GM21825 (cell line): ENCODE results near the gene WNT8A.

Source experiments
- ATAC-seq: cut with Tn5 transposase; IDR thresholded peaks from one replicate; pipeline ENCODE4 v1.9.1; 2021; ENCODE audit warnings: mild to moderate bottlenecking, moderate library complexity; ENCODE audit not compliant: unreplicated experiment

WNT8A gene

DNA sequence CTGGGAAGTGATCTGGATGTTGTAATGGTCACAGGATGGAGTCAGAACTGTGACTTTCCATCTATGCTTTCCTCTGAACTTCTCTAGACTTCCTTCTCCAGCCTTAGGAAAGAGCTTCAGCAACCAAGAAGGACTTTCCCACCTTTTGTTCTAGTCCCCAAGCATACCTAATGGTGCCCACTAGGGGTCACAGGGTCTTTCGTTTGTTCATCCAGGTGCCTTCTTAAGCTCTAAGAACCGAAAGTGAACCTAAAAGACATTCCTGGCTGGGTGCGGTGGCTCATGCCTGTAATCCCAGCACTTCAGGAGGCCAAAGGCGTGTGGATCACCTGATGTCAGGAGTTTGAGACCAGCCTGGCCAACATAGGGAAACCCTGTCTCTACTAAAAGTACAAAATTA lies 1.8 kb upstream of the WNT8A start:
- no peak for ATAC-seq

GRCh38 chr5:138091685-138092084 lies 7.9 kb downstream of the WNT8A start:
- ATAC-seq, result no peak

DNA sequence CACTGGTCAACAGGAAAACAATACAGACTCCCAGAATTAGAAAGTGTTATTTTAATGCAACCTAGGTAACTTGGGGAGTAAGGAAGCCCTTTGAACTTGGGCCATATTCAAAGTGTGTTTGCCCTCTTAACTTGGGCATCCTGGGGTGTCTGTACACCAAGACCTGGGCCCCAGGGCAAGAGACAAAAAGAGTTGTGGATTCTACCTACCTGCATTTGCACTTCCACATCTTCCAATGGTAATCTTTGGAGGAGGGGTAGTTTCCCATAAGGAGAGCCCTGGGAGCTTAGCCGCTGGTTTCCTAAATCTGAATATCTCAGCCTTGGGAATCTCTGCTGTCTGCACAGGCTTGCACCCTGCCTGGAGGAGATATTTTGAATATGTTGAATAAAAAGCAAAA lies 8.5 kb downstream of the WNT8A start:
- ATAC-seq, result no peak

- no peak for ATAC-seq
These were observed 9.2 kb downstream of the WNT8A start for GRCh38 chr5:138093036-138093435.

GRCh38 chr5:138095100-138095907 lies 11.5 kb downstream of the WNT8A start:
- no peak for ATAC-seq

DNA sequence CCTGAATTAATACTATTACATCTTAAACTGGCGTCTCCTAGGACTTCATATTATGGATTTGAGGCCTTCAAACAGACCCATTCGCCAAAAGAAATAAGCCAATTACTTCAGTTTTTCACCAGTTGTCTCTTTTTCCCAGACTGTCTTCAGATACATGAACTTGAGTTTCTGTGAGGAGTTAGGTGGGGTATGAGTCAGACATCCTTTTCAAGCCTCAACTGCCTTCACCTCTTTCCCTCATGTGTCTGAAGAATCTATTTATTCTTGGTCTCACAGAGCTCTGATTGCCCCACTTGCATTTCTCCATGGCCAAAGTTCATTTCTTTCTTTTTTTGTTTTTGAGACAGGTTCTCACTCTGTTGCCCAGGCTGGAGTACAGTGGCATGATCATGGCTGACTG lies 12.5 kb downstream of the WNT8A start:
- ATAC-seq, result no peak

DNA sequence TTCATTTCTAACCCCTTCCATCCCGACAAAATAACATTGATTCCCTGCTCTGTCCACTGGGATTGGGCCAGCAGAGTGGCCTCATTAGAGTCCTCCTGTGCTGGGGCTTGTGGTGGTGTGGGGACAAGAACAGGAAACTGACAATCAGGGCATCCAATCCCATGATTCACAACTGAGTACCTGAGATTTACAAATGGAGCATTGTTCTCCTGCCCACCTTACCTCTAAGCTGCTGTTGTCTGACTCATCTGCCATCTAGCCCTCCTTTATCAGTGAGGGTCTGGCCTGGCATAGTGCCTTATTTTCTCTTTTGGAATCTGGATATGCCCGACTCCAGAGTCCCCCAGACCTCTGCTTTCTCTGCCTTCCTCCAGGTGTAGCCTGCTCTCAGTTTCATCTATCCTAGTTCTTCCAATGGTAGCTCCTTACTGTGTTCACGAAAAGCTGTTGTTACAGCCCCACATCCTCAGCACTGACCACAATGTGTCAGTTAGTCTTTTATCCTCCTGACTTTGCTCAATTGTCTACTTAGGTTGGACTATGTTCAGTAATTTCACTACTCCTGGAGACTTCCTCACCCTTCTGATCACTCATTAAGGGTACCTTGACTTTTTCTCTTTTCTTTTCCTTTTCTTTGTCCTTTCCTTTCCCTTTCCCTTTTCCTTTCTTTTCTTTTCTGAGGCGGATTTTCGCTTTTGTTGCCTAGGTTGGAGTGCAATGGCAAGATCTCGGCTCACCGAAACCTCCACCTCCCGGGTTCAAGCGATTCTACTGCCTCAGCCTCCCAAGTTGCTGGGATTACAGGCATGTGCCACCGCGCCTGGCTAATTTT lies 13.4 kb downstream of the WNT8A start:
- ATAC-seq, result no peak

DNA sequence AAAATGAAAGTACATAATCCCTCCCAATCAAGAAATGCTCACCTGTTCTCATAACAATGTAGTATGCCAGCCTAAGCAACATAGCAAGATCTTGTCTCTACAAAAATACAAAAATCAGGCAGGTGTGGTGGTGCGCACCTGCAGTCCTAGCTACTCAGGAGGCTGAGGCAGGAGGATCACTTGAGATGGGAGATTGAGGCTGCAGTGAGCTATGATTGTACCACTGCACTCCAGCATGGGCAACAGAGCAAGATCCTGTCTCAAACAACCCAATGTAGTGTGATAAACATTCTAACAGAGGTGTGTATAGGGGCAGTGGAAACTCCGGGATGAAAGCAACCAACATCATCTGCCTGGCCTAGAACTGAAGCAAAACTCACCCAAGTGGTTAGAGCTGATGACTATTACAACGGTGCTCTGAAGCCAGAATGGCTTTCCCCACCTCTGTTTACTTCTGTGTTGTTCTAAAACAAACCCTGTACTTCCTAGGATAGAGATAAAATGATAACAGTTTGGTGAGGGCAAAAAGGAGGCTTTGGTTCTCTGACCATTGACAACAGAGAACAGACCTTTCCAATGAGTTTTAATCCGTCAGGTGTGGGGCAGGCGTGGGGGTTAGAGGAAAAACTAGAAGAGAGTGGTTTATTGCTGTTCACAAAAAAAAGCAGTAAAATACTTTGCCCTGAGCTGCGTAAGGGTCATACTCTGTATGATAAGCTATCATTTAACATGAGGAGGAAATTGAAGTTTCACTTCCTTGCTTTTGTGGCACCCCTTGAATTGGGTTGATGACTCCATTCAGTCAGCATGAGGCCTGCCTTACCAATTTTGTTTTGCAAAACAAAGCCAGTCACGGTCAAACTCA lies 18.9 kb downstream of the WNT8A start:
- no peak for ATAC-seq

- ATAC-seq, result no peak
These were observed 19.4 kb downstream of the WNT8A start for GRCh38 chr5:138103319-138103637.

GRCh38 chr5:138105709-138106108 lies 21.9 kb downstream of the WNT8A start:
- ATAC-seq, result no peak

GRCh38 chr5:138107213-138107612 lies 23.4 kb downstream of the WNT8A start:
- no peak for ATAC-seq

DNA sequence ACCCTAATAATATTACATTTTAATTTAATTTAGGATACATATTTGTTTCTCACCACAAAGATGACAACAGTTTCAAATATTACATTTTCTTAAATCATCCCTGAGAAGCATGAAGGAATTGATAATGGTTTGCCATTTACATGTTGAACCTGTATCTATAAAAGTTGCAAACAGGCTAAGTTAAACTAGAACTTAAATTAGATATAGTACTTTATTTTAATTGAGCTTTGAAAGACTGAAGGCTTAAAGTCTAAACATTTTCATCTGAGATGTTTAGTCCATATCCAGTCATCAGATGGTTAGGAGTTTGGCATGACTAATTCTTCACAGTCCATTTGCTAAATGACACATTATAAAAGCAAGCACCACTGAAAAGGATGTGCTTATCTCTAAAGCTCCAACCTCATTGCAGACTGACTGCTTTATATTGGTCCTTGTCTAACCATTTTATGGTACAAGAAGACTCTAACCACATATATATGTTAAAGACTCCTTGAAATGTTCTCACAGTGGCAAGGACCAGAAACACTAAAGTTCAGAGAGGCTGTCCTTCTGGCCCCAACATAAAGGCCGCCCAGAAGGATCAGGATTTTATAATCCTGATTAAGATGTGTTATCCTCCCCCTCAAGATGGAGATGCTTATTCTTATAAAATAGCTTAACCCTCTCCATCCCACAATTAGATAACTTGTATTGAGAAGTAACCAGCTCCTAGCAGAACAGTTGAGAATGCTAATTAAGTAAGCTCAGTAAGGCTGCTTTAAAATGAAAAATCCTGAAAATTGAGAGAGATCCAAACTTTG lies 25.8 kb downstream of the WNT8A start:
- no peak for ATAC-seq

GRCh38 chr5:138110266-138110963 lies 26.6 kb downstream of the WNT8A start:
- no peak for ATAC-seq

GRCh38 chr5:138111181-138111580 lies 27.3 kb downstream of the WNT8A start:
- ATAC-seq, result no peak

- no peak for ATAC-seq
These were observed 28.1 kb downstream of the WNT8A start for GRCh38 chr5:138111937-138112336.

DNA sequence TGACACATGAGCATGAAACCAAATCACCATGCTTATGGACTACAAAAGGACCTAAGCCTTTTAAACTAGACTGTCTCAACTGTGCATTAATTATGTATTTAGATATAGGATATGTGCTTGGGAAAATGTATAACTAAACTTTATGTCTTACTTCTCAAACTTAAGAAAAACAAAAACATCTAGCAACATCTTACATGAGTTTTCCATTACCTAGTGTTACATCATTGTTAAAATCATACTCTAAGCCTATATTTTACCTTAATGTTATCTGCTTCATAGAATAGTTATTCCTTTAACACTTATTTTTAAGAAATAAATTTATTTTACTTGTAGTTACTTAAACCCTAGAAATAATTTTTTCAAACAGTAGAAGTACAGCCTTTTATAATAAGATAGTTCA lies 31.4 kb downstream of the WNT8A start:
- ATAC-seq, result no peak

- ATAC-seq, result no peak
These were observed 44.5 kb downstream of the WNT8A start for GRCh38 chr5:138128334-138128733.

DNA sequence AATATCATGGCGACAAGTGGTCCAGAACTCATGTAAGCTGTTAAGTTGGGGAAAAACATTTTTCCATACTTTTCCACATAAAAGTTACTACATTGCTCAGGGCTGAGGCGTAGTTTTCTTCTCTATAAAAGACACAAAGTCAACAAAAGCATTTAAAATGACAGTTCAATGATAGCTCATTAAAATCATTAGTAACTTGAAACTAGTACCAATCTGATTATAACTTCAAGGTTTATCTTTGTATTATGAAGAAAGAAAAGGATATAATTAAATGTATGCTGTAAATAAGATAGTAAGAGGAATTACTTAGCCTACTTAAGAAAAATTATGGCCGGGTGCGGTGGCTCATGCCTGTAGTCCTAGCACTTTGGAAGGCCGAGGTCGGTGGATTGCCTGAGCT lies 45.5 kb downstream of the WNT8A start:
- ATAC-seq, result no peak

GRCh38 chr5:138132543-138132942 lies 48.7 kb downstream of the WNT8A start:
- no peak for ATAC-seq
